ENCODE data around the gene CTDP1. TPM values are rescaled to one million over a fixed set of nuclear protein-coding genes. Genes with fewer than 3 reads are reported as not detected.

Gene CTDP1
- total RNA-seq, 4 donors from 2014 or later = 33.9 to 42.2 (median 38.9) TPM

- TF ChIP-seq POLR2A (IDR thresholded peaks at IDR 0.05) = no peak
- no peak for TF ChIP-seq CTCF (IDR thresholded peaks at IDR 0.05)
- H3K4me3 ChIP-seq (ENCODE audit: low read depth, poor library complexity, severe bottlenecking) = no peak overlapping the region
- intact Hi-C loops (cut with DNase I; ENCODE audit: low total_unique reads) = no loop called here
- WGBS, 2 donors = 79 to 88% methylated on average over 11 to 16 of the region's 18 CpGs
- DNase-seq (ENCODE audit: low spot score in 2 of 2) = peak in 1 of 2 donors; percentile 75
Observed at GRCh38 chr18:79779700-79780190, 100.1 kb downstream of the CTDP1 start.

GRCh38 chr18:79780547-79780946 is 100.9 kb downstream of the CTDP1 start:
- no peak for TF ChIP-seq POLR2A (IDR thresholded peaks at IDR 0.05)
- no peak for TF ChIP-seq CTCF (IDR thresholded peaks at IDR 0.05)
- peak in 1 of 2 donors; percentile 68 for DNase-seq (ENCODE audit: low spot score in 2 of 2)
- 84 to 90% methylated on average over 6 to 8 of the region's 8 CpGs for WGBS, 2 donors
- intact Hi-C loops (cut with DNase I; ENCODE audit: low total_unique reads) = no loop called here
- no peak overlapping the region for H3K4me3 ChIP-seq (ENCODE audit: low read depth, poor library complexity, severe bottlenecking)

GRCh38 chr18:79781331-79781941 is 101.8 kb downstream of the CTDP1 start:
- peak in 1 of 2 donors; percentile 68 for DNase-seq (ENCODE audit: low spot score in 2 of 2)
- intact Hi-C loops (cut with DNase I; ENCODE audit: low total_unique reads) = no loop called here
- no peak for TF ChIP-seq CTCF (IDR thresholded peaks at IDR 0.05)
- no peak for TF ChIP-seq POLR2A (IDR thresholded peaks at IDR 0.05)
- WGBS, 2 donors = 83 to 87% methylated on average over 14 to 17 of the region's 17 CpGs
- H3K4me3 ChIP-seq (ENCODE audit: low read depth, poor library complexity, severe bottlenecking) = no peak overlapping the region

- whole genome bisulfite sequencing, 2 donors = 85 to 87% methylated on average over 43 of the region's 43 CpGs
- no peak overlapping the region for H3K4me3 ChIP-seq (ENCODE audit: low read depth, poor library complexity, severe bottlenecking)
- DNase-seq (ENCODE audit: low spot score in 2 of 2) = peak in 1 of 2 donors; percentile 67
- TF ChIP-seq POLR2A (IDR thresholded peaks at IDR 0.05) = no peak
- TF ChIP-seq CTCF (IDR thresholded peaks at IDR 0.05) = no peak
- intact Hi-C loops (cut with DNase I; ENCODE audit: low total_unique reads) = no loop called here
Observed at GRCh38 chr18:79782566-79783308, 103.1 kb downstream of the CTDP1 start.

GRCh38 chr18:79784071-79784913 is 104.7 kb downstream of the CTDP1 start:
- TF ChIP-seq POLR2A (IDR thresholded peaks at IDR 0.05) = no peak
- no peak for TF ChIP-seq CTCF (IDR thresholded peaks at IDR 0.05)
- H3K4me3 ChIP-seq (ENCODE audit: low read depth, poor library complexity, severe bottlenecking) = no peak overlapping the region
- peak in 1 of 2 donors; percentile 31 for DNase-seq (ENCODE audit: low spot score in 2 of 2)
- intact Hi-C loops (cut with DNase I; ENCODE audit: low total_unique reads) = no loop called here
- WGBS, 2 donors = 82 to 86% methylated on average over 42 of the region's 42 CpGs

Measured in lower leg skin (tissue), 4 donors.